CD4-positive, alpha-beta T cell treated with Interleukin-15 for 1 hour (primary cell): ENCODE results near the gene LRRC32.

Source experiments
- DNase-seq: peaks from one replicate; pipeline ENCODE4 v3.0.0-alpha.2; 2020

Gene LRRC32

GRCh38 chr11:76670485-76671236 is at the start of gene LRRC32:
Gene LRRC32 (minus strand): TSS chr11:76670747. CDS start chr11:76665954, 4,793 bp downstream.
- peak; percentile 69 for DNase-seq

GRCh38 chr11:76719686-76720085 is 49.1 kb upstream of the LRRC32 start:
- DNase-seq: no peak

GRCh38 chr11:76719281-76719680 is 48.7 kb upstream of the LRRC32 start:
- DNase-seq: no peak

- DNase-seq: no peak
Measured at GRCh38 chr11:76717816-76718215, 47.3 kb upstream of the LRRC32 start.

GRCh38 chr11:76717369-76717768 is 46.8 kb upstream of the LRRC32 start:
- no peak for DNase-seq

GRCh38 chr11:76716268-76716667 is 45.7 kb upstream of the LRRC32 start:
- DNase-seq: no peak

- DNase-seq: no peak
Measured at GRCh38 chr11:76714493-76714892, 43.9 kb upstream of the LRRC32 start.

- no peak for DNase-seq
Measured at GRCh38 chr11:76713499-76713898, 43.0 kb upstream of the LRRC32 start.

- no peak for DNase-seq
Measured at GRCh38 chr11:76712125-76712524, 41.6 kb upstream of the LRRC32 start.

GRCh38 chr11:76709756-76710155 is 39.2 kb upstream of the LRRC32 start:
- peak; percentile 13 for DNase-seq

- DNase-seq: no peak
Measured at GRCh38 chr11:76708972-76709660, 38.6 kb upstream of the LRRC32 start.

GRCh38 chr11:76707293-76707825 is 36.8 kb upstream of the LRRC32 start:
- no peak for DNase-seq

- no peak for DNase-seq
Measured at GRCh38 chr11:76706667-76707066, 36.1 kb upstream of the LRRC32 start.

GRCh38 chr11:76705826-76706225 is 35.3 kb upstream of the LRRC32 start:
- DNase-seq: no peak

- no peak for DNase-seq
Measured at GRCh38 chr11:76704171-76704948, 33.8 kb upstream of the LRRC32 start.

- no peak for DNase-seq
Measured at GRCh38 chr11:76703707-76704106, 33.2 kb upstream of the LRRC32 start.

GRCh38 chr11:76702336-76703128 is 32.0 kb upstream of the LRRC32 start:
- no peak for DNase-seq

GRCh38 chr11:76701294-76702040 is 30.9 kb upstream of the LRRC32 start:
- DNase-seq: no peak

- DNase-seq: peak; percentile 6
Measured at GRCh38 chr11:76700177-76701100, 29.9 kb upstream of the LRRC32 start.

GRCh38 chr11:76699451-76700091 is 29.0 kb upstream of the LRRC32 start:
- DNase-seq: no peak
